SU-DHL-6 (cell line): Measurements from ENCODE around the gene SGK1.
"Not testable (repeated sequence)": the region's sequence is repeated elsewhere in the genome, so short reads cannot be mapped to it uniquely, and the experiment has no call there.

Experiments
- CTCF ChIP-seq: fragments of 200-600 bp; sonication (generic); IDR thresholded peaks from one replicate; pipeline ENCODE4 v1.5.1; 2017; ENCODE audit warnings: antibody characterized with exemption, mild to moderate bottlenecking, low read length, moderate library complexity; ENCODE audit not compliant: insufficient read depth, poor library complexity, severe bottlenecking
- EZH2phosphoT487 ChIP-seq: fragments of 200-600 bp; sonication (generic), shearing (Covaris generic); conservative IDR thresholded peaks from 2 replicates; pipeline ENCODE4 v1.6.1; 2018; ENCODE audit warnings: mild to moderate bottlenecking, antibody characterized with exemption, low read length, moderate library complexity, mixed read lengths

DNA sequence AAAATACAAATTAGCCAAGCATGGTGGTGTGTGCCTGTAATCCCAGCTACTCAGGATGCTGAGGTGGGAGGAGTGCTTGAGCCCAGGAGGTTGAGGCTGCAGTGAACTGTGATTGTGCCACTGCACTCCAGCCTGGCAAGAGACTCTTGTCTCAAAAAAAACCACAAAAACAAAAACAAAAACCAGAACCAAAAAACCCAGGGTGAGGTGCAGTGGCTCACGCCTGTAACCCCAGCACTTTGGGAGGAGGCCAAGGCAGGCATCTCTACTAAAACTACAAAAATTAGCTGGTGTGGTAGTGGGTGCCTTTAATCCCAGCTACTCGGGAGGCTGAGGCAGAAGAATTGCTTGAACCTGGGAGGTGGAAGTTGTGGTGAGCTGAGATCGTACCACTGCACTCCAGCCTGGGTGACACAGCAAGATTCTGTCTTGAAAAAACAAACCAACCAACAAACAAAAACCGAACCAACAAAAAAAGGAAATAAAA, 41.0 kb downstream of the SGK1 start:
- TF ChIP-seq CTCF, EZH2phosphoT487: not testable (repeated sequence)
